Suprapubic skin (tissue), 4 donors: ENCODE results near the gene CCR5. TPM values are rescaled to one million over a fixed set of nuclear protein-coding genes. Genes with fewer than 3 reads are reported as not detected.

Experiments used
- DNase-seq, 2 donors: peaks; one replicate each; pipeline ENCODE4 v3.0.0-alpha.2; 2019; ENCODE audit warnings: low spot score in 2 of 2
- H3K27ac ChIP-seq: fragments of 200-600 bp; sonication (generic); one replicate; pipeline ENCODE4 v1.5.1; 2019
- H3K27me3 ChIP-seq: fragments of 200-600 bp; sonication (generic); one replicate; pipeline ENCODE4 v1.5.1; 2019
- H3K36me3 ChIP-seq: fragments of 200-600 bp; sonication (generic); one replicate; pipeline ENCODE4 v1.5.1; 2019
- H3K4me1 ChIP-seq: fragments of 200-600 bp; sonication (generic); one replicate; pipeline ENCODE4 v1.5.1; 2019
- H3K4me3 ChIP-seq: fragments of 200-600 bp; sonication (generic); one replicate; pipeline ENCODE4 v1.5.1; 2019; ENCODE audit warnings: mild to moderate bottlenecking
- H3K9me3 ChIP-seq: fragments of 200-600 bp; sonication (generic); one replicate; pipeline ENCODE4 v1.5.1; 2019
- CTCF ChIP-seq, 2 donors: fragments of 200-600 bp in 1 of 2; fragments of 450-650 bp in 1 of 2; sonication (generic) in 1 of 2; IDR thresholded peaks; one replicate each; pipeline ENCODE4 v1.5.1; 2016 to 2019; ENCODE audit warnings: antibody characterized with exemption in 2 of 2, mild to moderate bottlenecking in 1 of 2, moderate library complexity in 1 of 2
- EP300 ChIP-seq: sonication (generic); formaldehyde crosslinking; IDR thresholded peaks from one replicate; pipeline ENCODE4 v1.6.1; 2017; ENCODE audit warnings: antibody characterized with exemption
- POLR2A ChIP-seq, 2 donors: fragments of 450-650 bp; IDR thresholded peaks; one replicate each; pipeline ENCODE4 v1.6.1; 2017; ENCODE audit warnings: antibody characterized with exemption in 2 of 2, mild to moderate bottlenecking in 2 of 2, moderate library complexity in 2 of 2
- POLR2AphosphoS5 ChIP-seq, 3 donors: sonication (generic); formaldehyde crosslinking; IDR thresholded peaks; one replicate each; pipeline ENCODE4 v1.6.1; 2017; ENCODE audit warnings: antibody characterized with exemption in 3 of 3
- WGBS: methylation state at CpG from one replicate; pipeline ENCODE4 v1.1.5; 2018; 5-methylcytosine and 5-hydroxymethylcytosine counted together
- total RNA-seq, 4 donors: library from RNA; depleted of rRNA; stranded (reverse); fragments of >200 nt; gene quantifications; one replicate each; pipeline ENCODE4 v1.1.0, GENCODE V29; 2016

The CCR5 gene
- total RNA-seq, 4 donors from 2014 or later: 0.34 to 1.3 TPM; not detected in 2

DNA sequence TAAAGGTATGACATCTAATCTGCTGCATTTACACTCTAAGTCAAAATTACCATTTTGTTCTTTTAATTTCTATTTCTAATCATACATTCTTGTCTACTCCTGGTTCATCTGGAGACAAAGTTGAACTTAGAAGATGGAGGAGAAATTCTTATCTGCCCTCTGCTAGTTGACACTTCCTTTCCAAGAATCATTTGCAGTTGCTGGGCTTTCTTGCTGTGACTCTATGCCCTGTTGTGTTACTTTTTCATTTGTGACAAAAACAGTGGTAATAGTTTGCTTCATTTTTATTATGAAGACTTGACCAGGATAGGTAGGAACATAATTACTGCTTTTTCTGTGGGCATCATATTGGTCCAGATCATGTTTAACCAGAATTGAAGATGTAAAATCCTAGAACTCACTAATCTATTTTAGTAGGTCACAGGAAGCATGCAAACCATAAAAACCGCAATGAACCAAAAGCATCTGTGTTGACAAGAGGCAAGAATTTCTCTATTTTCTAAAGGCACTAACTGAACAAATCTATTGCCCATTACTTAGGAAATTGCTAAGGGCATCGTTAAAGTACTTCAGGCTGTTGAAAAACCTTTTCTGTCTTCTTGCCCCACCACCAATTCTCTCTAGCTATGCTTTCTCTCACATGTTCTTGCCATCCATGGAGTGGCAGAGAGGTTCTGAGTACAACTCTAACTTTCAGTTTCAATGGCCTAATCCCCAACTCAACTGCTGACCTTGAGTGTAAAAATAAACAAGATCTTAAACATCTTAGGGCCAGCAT is 21.1 kb upstream of the CCR5 start:
- TF ChIP-seq POLR2AphosphoS5 (IDR thresholded peaks at IDR 0.05) (no peak), POLR2A (IDR thresholded peaks at IDR 0.05) (no peak), CTCF (IDR thresholded peaks at IDR 0.05) (no peak), EP300 (no peak)
- 66% methylated on average over 2 of the region's 2 CpGs for WGBS
- Histone ChIP-seq H3K36me3 (no peaks in the 10 kb centered on the region), H3K9me3 (no peaks in the 10 kb centered on the region), H3K27me3 (peaks cover 7% of the 10 kb centered on the region), H3K4me3 (no peak overlapping the region), H3K4me1 (peaks cover 3% of the 10 kb centered on the region), H3K27ac (no peak overlapping the region)
- no peak for DNase-seq

GRCh38 chr3:46350262-46350565 is 20.5 kb upstream of the CCR5 start:
- 95% methylated on average over 1 of the region's 1 CpG for WGBS
- H3K4me3 ChIP-seq: no peak overlapping the region
- no peak for TF ChIP-seq CTCF (IDR thresholded peaks at IDR 0.05)
- no peak for TF ChIP-seq POLR2A (IDR thresholded peaks at IDR 0.05)
- TF ChIP-seq EP300: no peak
- no peaks in the 10 kb centered on the region for H3K36me3 ChIP-seq
- H3K27me3 ChIP-seq: peaks cover 7% of the 10 kb centered on the region
- DNase-seq: no peak
- no peak overlapping the region for H3K27ac ChIP-seq
- no peaks in the 10 kb centered on the region for H3K9me3 ChIP-seq
- peaks cover 3% of the 10 kb centered on the region for H3K4me1 ChIP-seq

- Histone ChIP-seq H3K36me3 (no peaks in the 10 kb centered on the region), H3K27me3 (peaks cover 7% of the 10 kb centered on the region), H3K27ac (no peak overlapping the region), H3K9me3 (no peaks in the 10 kb centered on the region), H3K4me3 (no peak overlapping the region), H3K4me1 (peaks cover 3% of the 10 kb centered on the region)
- DNase-seq: no peak
- 89% methylated on average over 3 of the region's 3 CpGs for WGBS
- no peak for TF ChIP-seq CTCF (IDR thresholded peaks at IDR 0.05)
- no peak for TF ChIP-seq POLR2A (IDR thresholded peaks at IDR 0.05)
- no peak for TF ChIP-seq POLR2AphosphoS5 (IDR thresholded peaks at IDR 0.05)
- no peak for TF ChIP-seq EP300
These were observed 19.1 kb upstream of the CCR5 start for GRCh38 chr3:46351646-46352045.

DNA sequence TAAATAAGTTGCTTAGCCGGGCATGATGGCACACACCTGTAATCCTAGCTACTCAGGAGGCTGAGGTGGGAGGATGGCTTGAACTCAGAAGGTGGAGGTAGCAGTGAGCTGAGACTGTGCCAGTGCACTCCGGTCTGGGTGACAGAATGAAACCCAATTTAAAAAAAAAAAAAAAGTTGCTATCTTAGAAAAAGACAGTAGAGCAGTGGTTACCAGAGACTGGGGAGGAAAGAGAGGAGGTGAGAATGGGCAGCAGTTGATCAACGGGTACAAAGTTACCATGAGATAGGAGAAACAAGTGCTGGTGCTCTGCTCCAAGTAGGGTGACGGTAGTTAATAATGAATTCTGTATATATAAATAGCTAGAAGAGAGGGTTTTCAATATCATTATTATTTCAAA is 17.7 kb upstream of the CCR5 start:
- no peak for DNase-seq
- Histone ChIP-seq H3K4me1 (peaks cover 3% of the 10 kb centered on the region), H3K27ac (no peak overlapping the region), H3K9me3 (no peaks in the 10 kb centered on the region), H3K4me3 (no peak overlapping the region), H3K36me3 (no peaks in the 10 kb centered on the region), H3K27me3 (peaks cover 7% of the 10 kb centered on the region)
- 84% methylated on average over 4 of the region's 4 CpGs for WGBS
- no peak for TF ChIP-seq EP300
- no peak for TF ChIP-seq CTCF (IDR thresholded peaks at IDR 0.05)
- TF ChIP-seq POLR2AphosphoS5 (IDR thresholded peaks at IDR 0.05): no peak
- no peak for TF ChIP-seq POLR2A (IDR thresholded peaks at IDR 0.05)

DNA sequence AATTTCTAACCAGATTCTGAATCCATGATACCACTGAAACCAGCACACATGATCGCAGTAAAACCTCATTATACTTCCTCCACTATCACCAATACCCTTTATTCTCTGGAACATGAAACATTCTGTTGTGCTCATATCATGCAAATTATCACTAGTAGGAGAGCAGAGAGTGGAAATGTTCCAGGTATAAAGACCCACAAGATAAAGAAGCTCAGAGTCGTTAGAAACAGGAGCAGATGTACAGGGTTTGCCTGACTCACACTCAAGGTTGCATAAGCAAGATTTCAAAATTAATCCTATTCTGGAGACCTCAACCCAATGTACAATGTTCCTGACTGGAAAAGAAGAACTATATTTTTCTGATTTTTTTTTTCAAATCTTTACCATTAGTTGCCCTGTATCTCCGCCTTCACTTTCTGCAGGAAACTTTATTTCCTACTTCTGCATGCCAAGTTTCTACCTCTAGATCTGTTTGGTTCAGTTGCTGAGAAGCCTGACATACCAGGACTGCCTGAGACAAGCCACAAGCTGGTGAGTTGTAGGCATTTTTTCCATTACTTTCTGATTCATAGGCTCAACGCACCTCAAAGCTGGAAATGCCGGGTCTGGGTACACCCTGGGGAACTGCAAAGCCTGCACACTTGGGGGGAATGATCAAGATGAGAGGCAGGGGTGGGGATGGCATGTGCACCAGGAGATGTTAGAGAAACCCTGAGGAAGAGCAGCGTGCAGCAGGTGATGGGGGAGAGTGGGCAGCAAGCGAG is 16.9 kb upstream of the CCR5 start, which contains the start of gene CCR2:
CCR2 (plus strand) TSS at position 465 of the 764 bp plus-strand sequence. CDS start 3,417 bp downstream, outside the sequence.
- Histone ChIP-seq H3K9me3 (no peaks in the 10 kb centered on the region), H3K27me3 (peaks cover 7% of the 10 kb centered on the region), H3K27ac (no peak within 1 kb of the TSS), H3K4me1 (peaks cover 3% of the 10 kb centered on the region), H3K36me3 (no peaks in the 10 kb centered on the region), H3K4me3 (no peak within 1 kb of the TSS)
- WGBS: 77% methylated on average over 7 of the region's 7 CpGs
- DNase-seq: no peak
- TF ChIP-seq EP300 (no peak), POLR2A (IDR thresholded peaks at IDR 0.05) (no peak), CTCF (IDR thresholded peaks at IDR 0.05) (no peak), POLR2AphosphoS5 (IDR thresholded peaks at IDR 0.05) (no peak)
